HEK293 (cell line): ENCODE data around the gene HACD3.

Experiments
- EGR2 ChIP-seq: fragments of 450-650 bp; formaldehyde crosslinking; IDR thresholded peaks from 2 replicates; pipeline ENCODE4 v1.5.1; 2016; ENCODE audit warnings: low read depth, missing biosample characterization, missing genetic modification characterization
- HOXC10 ChIP-seq: sonication (generic); formaldehyde crosslinking; IDR thresholded peaks from 2 replicates; pipeline ENCODE4 v1.8.1; 2023; ENCODE audit warnings: mild to moderate bottlenecking, missing genetic modification reagents
- OVOL3 ChIP-seq: fragments of 450-650 bp; formaldehyde crosslinking; IDR thresholded peaks from 2 replicates; pipeline ENCODE4 v1.5.1; 2016; ENCODE audit warnings: missing biosample characterization, missing genetic modification characterization
- PRDM1 ChIP-seq: fragments of 450-650 bp; formaldehyde crosslinking; IDR thresholded peaks from 2 replicates; pipeline ENCODE4; 2016; ENCODE audit warnings: missing biosample characterization, missing genetic modification characterization
- REPIN1 ChIP-seq: fragments of 450-650 bp; formaldehyde crosslinking; IDR thresholded peaks from 2 replicates; pipeline ENCODE4 v1.5.1; 2017; ENCODE audit warnings: missing biosample characterization, missing genetic modification characterization, low read depth
- ZBTB17 ChIP-seq: fragments of 450-650 bp; formaldehyde crosslinking; IDR thresholded peaks from 2 replicates; pipeline ENCODE4 v1.5.1; 2016; ENCODE audit warnings: missing biosample characterization, missing genetic modification characterization
- ZFP37 ChIP-seq: fragments of 450-650 bp; formaldehyde crosslinking; IDR thresholded peaks from 2 replicates; pipeline ENCODE4 v1.5.1; 2016; ENCODE audit warnings: missing biosample characterization, missing genetic modification characterization
- ZNF10 ChIP-seq: fragments of 450-650 bp; formaldehyde crosslinking; IDR thresholded peaks from 2 replicates; pipeline ENCODE4 v1.5.1; 2017; ENCODE audit warnings: missing biosample characterization, missing genetic modification characterization
- ZNF133 ChIP-seq: fragments of 450-650 bp; formaldehyde crosslinking; IDR thresholded peaks from 2 replicates; pipeline ENCODE4 v1.5.1; 2016; ENCODE audit warnings: missing biosample characterization, missing genetic modification characterization
- ZNF184 ChIP-seq: fragments of 450-650 bp; IDR thresholded peaks from 2 replicates; pipeline ENCODE4 v1.5.1; 2018; ENCODE audit warnings: missing biosample characterization, mild to moderate bottlenecking, missing genetic modification characterization
- ZNF211 ChIP-seq: fragments of 450-650 bp; formaldehyde crosslinking; IDR thresholded peaks from 2 replicates; pipeline ENCODE4 v1.5.1; 2016; ENCODE audit warnings: low read depth, missing biosample characterization, missing genetic modification characterization
- ZNF23 ChIP-seq: fragments of 450-650 bp; formaldehyde crosslinking; IDR thresholded peaks from 2 replicates; pipeline ENCODE4 v1.5.1; 2016; ENCODE audit warnings: missing biosample characterization, missing genetic modification characterization, borderline replicate concordance
- ZNF274 ChIP-seq, 2 experiments: fragments of 200-500 bp in 1 of 2; fragments of 450-650 bp in 1 of 2; sonication (Bioruptor generic) in 1 of 2; formaldehyde crosslinking in 1 of 2; IDR thresholded peaks; 2 replicates each; pipeline versions ENCODE4 v1.5.1 to v1.6.1; 2014 to 2016; ENCODE audit warnings: borderline replicate concordance in 1 of 2, inconsistent platforms in 1 of 2, low read length in 1 of 2, missing biosample characterization in 1 of 2, missing genetic modification characterization in 1 of 2
- ZNF292 ChIP-seq: fragments of 450-650 bp; formaldehyde crosslinking; IDR thresholded peaks from 2 replicates; pipeline ENCODE4 v1.5.1; 2016; ENCODE audit warnings: low read depth, missing biosample characterization, missing genetic modification characterization, borderline replicate concordance
- ZNF354C ChIP-seq: fragments of 450-650 bp; formaldehyde crosslinking; IDR thresholded peaks from 2 replicates; pipeline ENCODE4 v1.5.1; 2016; ENCODE audit warnings: missing biosample characterization, missing genetic modification characterization, low read depth, borderline replicate concordance
- ZNF366 ChIP-seq: fragments of 450-650 bp; formaldehyde crosslinking; conservative IDR thresholded peaks from 2 replicates; pipeline ENCODE4 v1.5.1; 2016; ENCODE audit warnings: missing biosample characterization, missing genetic modification characterization
- ZNF426 ChIP-seq: fragments of 450-650 bp; formaldehyde crosslinking; IDR thresholded peaks from 2 replicates; pipeline ENCODE4 v1.5.1; 2017; ENCODE audit warnings: missing biosample characterization, missing genetic modification characterization, mild to moderate bottlenecking, inconsistent platforms, moderate library complexity
- ZNF433 ChIP-seq: fragments of 450-650 bp; formaldehyde crosslinking; IDR thresholded peaks from 2 replicates; pipeline ENCODE4 v1.5.1; 2016; ENCODE audit warnings: missing biosample characterization, missing genetic modification characterization, low read depth
- ZNF48 ChIP-seq: fragments of 450-650 bp; formaldehyde crosslinking; IDR thresholded peaks from 2 replicates; pipeline ENCODE4 v1.5.1; 2016; ENCODE audit warnings: missing biosample characterization, missing genetic modification characterization
- ZNF571 ChIP-seq: fragments of 450-650 bp; formaldehyde crosslinking; IDR thresholded peaks from 2 replicates; pipeline ENCODE4 v1.5.0; 2017; ENCODE audit warnings: missing biosample characterization, missing genetic modification characterization
- ZNF600 ChIP-seq: fragments of 450-650 bp; formaldehyde crosslinking; IDR thresholded peaks from 2 replicates; pipeline ENCODE4 v1.5.1; 2016; ENCODE audit warnings: missing biosample characterization, missing genetic modification characterization
- ZNF621 ChIP-seq: fragments of 450-650 bp; formaldehyde crosslinking; IDR thresholded peaks from 2 replicates; pipeline ENCODE4 v1.5.1; 2017; ENCODE audit warnings: missing biosample characterization, missing genetic modification characterization
- ZNF629 ChIP-seq: fragments of 450-650 bp; formaldehyde crosslinking; IDR thresholded peaks from 2 replicates; pipeline ENCODE4 v1.5.1; 2017; ENCODE audit warnings: missing biosample characterization, missing genetic modification characterization
- ZNF768 ChIP-seq: fragments of 450-650 bp; formaldehyde crosslinking; IDR thresholded peaks from 2 replicates; pipeline ENCODE4 v1.5.1; 2018; ENCODE audit warnings: missing biosample characterization, mild to moderate bottlenecking, missing genetic modification characterization
- ZNF837 ChIP-seq: fragments of 450-650 bp; formaldehyde crosslinking; IDR thresholded peaks from 2 replicates; pipeline ENCODE4 v1.5.1; 2016; ENCODE audit warnings: missing biosample characterization, missing genetic modification characterization
- TF ChIP-seq, protein P1 (sequence below): fragments of 450-650 bp; formaldehyde crosslinking; IDR thresholded peaks from 2 replicates; pipeline ENCODE4 v1.5.1; 2017; ENCODE audit warnings: missing biosample characterization, missing genetic modification characterization
- TF ChIP-seq, protein P2 (sequence below): fragments of 450-650 bp; formaldehyde crosslinking; IDR thresholded peaks from 2 replicates; pipeline ENCODE4 v1.5.1; 2017; ENCODE audit warnings: missing biosample characterization, missing genetic modification characterization
- TF ChIP-seq, protein P3 (sequence below): fragments of 450-650 bp; formaldehyde crosslinking; IDR thresholded peaks from 2 replicates; pipeline ENCODE4 v1.5.1; 2016; ENCODE audit warnings: missing biosample characterization, missing genetic modification characterization, borderline replicate concordance
- TF ChIP-seq, protein P4 (sequence below): fragments of 450-650 bp; formaldehyde crosslinking; conservative IDR thresholded peaks from 2 replicates; pipeline ENCODE4 v1.5.1; 2016; ENCODE audit warnings: low read depth, missing biosample characterization, missing genetic modification characterization

HACD3 gene

DNA sequence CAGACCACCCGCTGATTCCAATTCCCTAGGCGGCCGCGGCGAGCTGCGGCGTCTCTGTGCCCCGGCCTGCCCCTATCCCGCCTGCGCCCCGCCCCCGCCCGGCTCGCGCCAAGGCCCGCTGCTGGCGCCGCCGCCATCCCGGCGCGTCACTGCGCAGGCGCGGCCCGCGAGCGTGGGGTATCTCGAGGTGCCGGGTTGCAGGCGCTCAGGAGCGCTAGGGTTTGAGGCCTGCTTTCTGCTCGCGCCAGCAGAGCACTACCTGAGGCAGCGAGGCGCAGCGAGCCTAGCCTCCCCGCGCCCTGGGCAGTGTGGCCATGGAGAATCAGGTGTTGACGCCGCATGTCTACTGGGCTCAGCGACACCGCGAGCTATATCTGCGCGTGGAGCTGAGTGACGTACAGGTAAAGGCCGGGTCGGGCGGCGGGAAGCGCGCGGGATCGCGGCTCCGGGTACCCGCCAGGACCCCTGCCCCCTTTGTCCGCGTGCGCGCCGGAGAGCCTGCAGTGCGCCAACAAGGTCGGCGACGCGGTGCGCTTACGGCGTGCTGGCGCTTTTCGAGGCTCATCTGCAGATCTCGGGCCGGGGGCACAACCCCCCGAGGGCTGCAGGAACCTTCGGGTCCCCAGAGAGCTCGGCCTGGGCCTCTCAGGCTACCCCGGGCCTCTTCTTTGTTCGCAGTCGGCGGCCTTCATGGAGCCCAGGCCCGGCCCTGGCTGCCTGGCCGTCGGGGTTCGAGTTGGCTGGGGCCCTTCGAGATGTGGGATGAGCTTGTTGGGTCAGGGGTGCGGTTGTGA lies at the start of gene HACD3 (continued):
- TF ChIP-seq ZNF426 (tag by site-specific recombination) (no peak), ZNF837 (tag by site-specific recombination) (no peak), ZNF768 (tag by site-specific recombination) (no peak), ZNF292 (tag by site-specific recombination) (no peak), OVOL3 (peak; percentile 13; the same call in 1 of the 2 replicates), ZNF274 (IDR thresholded peaks at IDR 0.05; ENCODE audit: low read length) (no peak), ZNF274 (tag by site-specific recombination; IDR thresholded peaks at IDR 0.05; ENCODE audit: borderline replicate concordance) (no peak), ZNF600 (tag by site-specific recombination) (peak; percentile 90), ZFP37 (peak; percentile 87; the same call in 1 of the 2 replicates), ZNF211 (tag by site-specific recombination) (no peak), ZNF10 (peak; percentile 59; the same call in 1 of the 2 replicates), ZNF48 (tag by site-specific recombination) (no peak), ZNF366 (tag by site-specific recombination) (no peak), ZNF571 (tag by site-specific recombination) (no peak), EGR2 (no peak; the same call in 1 of the 2 replicates), ZNF184 (tag by site-specific recombination) (0 out of 2 replicates have a peak, but pooled peaks have one; percentile 30), ZNF433 (no peak), HOXC10 (CRISPR knock-in tag) (no peak), ZNF354C (tag by site-specific recombination) (no peak), ZNF629 (tag by site-specific recombination) (peak; percentile 9; the same call in 1 of the 2 replicates), REPIN1 (tag by site-specific recombination) (0 out of 2 replicates have a peak, but pooled peaks have one; percentile 74), ZBTB17 (tag by site-specific recombination) (peak; percentile 85), ZNF23 (tag by site-specific recombination) (no peak), PRDM1 (tag by site-specific recombination) (no peak), ZNF621 (tag by site-specific recombination) (no peak), ZNF133 (peak; percentile 11; the same call in 1 of the 2 replicates)
- TF ChIP-seq, protein P1, sequence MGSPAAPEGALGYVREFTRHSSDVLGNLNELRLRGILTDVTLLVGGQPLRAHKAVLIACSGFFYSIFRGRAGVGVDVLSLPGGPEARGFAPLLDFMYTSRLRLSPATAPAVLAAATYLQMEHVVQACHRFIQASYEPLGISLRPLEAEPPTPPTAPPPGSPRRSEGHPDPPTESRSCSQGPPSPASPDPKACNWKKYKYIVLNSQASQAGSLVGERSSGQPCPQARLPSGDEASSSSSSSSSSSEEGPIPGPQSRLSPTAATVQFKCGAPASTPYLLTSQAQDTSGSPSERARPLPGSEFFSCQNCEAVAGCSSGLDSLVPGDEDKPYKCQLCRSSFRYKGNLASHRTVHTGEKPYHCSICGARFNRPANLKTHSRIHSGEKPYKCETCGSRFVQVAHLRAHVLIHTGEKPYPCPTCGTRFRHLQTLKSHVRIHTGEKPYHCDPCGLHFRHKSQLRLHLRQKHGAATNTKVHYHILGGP (tag by site-specific recombination), result no peak
- TF ChIP-seq, protein P2, sequence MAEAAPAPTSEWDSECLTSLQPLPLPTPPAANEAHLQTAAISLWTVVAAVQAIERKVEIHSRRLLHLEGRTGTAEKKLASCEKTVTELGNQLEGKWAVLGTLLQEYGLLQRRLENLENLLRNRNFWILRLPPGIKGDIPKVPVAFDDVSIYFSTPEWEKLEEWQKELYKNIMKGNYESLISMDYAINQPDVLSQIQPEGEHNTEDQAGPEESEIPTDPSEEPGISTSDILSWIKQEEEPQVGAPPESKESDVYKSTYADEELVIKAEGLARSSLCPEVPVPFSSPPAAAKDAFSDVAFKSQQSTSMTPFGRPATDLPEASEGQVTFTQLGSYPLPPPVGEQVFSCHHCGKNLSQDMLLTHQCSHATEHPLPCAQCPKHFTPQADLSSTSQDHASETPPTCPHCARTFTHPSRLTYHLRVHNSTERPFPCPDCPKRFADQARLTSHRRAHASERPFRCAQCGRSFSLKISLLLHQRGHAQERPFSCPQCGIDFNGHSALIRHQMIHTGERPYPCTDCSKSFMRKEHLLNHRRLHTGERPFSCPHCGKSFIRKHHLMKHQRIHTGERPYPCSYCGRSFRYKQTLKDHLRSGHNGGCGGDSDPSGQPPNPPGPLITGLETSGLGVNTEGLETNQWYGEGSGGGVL (tag by site-specific recombination), result 0 out of 2 replicates have a peak, but pooled peaks have one; percentile 28
- TF ChIP-seq, protein P3, sequence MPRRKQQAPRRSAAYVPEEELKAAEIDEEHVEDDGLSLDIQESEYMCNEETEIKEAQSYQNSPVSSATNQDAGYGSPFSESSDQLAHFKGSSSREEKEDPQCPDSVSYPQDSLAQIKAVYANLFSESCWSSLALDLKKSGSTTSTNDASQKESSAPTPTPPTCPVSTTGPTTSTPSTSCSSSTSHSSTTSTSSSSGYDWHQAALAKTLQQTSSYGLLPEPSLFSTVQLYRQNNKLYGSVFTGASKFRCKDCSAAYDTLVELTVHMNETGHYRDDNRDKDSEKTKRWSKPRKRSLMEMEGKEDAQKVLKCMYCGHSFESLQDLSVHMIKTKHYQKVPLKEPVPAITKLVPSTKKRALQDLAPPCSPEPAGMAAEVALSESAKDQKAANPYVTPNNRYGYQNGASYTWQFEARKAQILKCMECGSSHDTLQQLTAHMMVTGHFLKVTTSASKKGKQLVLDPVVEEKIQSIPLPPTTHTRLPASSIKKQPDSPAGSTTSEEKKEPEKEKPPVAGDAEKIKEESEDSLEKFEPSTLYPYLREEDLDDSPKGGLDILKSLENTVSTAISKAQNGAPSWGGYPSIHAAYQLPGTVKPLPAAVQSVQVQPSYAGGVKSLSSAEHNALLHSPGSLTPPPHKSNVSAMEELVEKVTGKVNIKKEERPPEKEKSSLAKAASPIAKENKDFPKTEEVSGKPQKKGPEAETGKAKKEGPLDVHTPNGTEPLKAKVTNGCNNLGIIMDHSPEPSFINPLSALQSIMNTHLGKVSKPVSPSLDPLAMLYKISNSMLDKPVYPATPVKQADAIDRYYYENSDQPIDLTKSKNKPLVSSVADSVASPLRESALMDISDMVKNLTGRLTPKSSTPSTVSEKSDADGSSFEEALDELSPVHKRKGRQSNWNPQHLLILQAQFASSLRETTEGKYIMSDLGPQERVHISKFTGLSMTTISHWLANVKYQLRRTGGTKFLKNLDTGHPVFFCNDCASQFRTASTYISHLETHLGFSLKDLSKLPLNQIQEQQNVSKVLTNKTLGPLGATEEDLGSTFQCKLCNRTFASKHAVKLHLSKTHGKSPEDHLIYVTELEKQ, result 0 out of 2 replicates have a peak, but pooled peaks have one; percentile 34
- TF ChIP-seq, protein P4, sequence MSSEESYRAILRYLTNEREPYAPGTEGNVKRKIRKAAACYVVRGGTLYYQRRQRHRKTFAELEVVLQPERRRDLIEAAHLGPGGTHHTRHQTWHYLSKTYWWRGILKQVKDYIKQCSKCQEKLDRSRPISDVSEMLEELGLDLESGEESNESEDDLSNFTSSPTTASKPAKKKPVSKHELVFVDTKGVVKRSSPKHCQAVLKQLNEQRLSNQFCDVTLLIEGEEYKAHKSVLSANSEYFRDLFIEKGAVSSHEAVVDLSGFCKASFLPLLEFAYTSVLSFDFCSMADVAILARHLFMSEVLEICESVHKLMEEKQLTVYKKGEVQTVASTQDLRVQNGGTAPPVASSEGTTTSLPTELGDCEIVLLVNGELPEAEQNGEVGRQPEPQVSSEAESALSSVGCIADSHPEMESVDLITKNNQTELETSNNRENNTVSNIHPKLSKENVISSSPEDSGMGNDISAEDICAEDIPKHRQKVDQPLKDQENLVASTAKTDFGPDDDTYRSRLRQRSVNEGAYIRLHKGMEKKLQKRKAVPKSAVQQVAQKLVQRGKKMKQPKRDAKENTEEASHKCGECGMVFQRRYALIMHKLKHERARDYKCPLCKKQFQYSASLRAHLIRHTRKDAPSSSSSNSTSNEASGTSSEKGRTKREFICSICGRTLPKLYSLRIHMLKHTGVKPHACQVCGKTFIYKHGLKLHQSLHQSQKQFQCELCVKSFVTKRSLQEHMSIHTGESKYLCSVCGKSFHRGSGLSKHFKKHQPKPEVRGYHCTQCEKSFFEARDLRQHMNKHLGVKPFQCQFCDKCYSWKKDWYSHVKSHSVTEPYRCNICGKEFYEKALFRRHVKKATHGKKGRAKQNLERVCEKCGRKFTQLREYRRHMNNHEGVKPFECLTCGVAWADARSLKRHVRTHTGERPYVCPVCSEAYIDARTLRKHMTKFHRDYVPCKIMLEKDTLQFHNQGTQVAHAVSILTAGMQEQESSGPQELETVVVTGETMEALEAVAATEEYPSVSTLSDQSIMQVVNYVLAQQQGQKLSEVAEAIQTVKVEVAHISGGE (tag by site-specific recombination), result peak; percentile 57; the same call in 1 of the 2 replicates
